Immature natural killer cell (primary cell): ENCODE results near the gene CCL24. TPM values are rescaled to one million over a fixed set of nuclear protein-coding genes. Genes with fewer than 3 reads are reported as not detected.
"Not testable (repeated sequence)": the region's sequence is repeated elsewhere in the genome, so short reads cannot be mapped to it uniquely, and the experiment has no call there.

Experiments used
- DNase-seq, 3 donors: peaks; one replicate each; pipeline ENCODE4 v3.0.0; 2022; ENCODE audit warnings: mixed read lengths in 1 of 3
- H3K27ac Mint-ChIP-seq, 6 donors: one replicate each; pipeline ENCODE4 v1.8.0; 2020; ENCODE audit warnings: mixed read lengths in 6 of 6, mild to moderate bottlenecking in 5 of 6, inconsistent platforms in 4 of 6, moderate library complexity in 3 of 6
- H3K27me3 Mint-ChIP-seq, 3 donors: one replicate each; pipeline ENCODE4 v1.8.0; 2020 to 2021; ENCODE audit warnings: low read depth in 3 of 3, mild to moderate bottlenecking in 3 of 3, mixed read lengths in 3 of 3, moderate library complexity in 3 of 3, inconsistent platforms in 1 of 3
- H3K36me3 Mint-ChIP-seq, 3 donors: one replicate each; pipeline ENCODE4 v1.8.0; 2020; ENCODE audit warnings: mixed read lengths in 3 of 3, inconsistent platforms in 2 of 3, mild to moderate bottlenecking in 2 of 3
- H3K4me1 Mint-ChIP-seq, 2 donors: one replicate each; pipeline ENCODE4 v1.8.0; 2020; ENCODE audit warnings: inconsistent platforms in 2 of 2, mild to moderate bottlenecking in 2 of 2, mixed read lengths in 2 of 2, moderate library complexity in 1 of 2
- H3K4me3 Mint-ChIP-seq, 5 donors: one replicate each; pipeline ENCODE4 v1.8.0; 2020; ENCODE audit warnings: mild to moderate bottlenecking in 5 of 5, mixed read lengths in 5 of 5, inconsistent platforms in 3 of 5, moderate library complexity in 3 of 5
- H3K9me3 Mint-ChIP-seq, 6 donors: one replicate each; pipeline ENCODE4 v1.8.0; 2020; ENCODE audit warnings: mild to moderate bottlenecking in 6 of 6, mixed read lengths in 6 of 6, inconsistent platforms in 4 of 6, moderate library complexity in 3 of 6
- polyA plus RNA-seq, 3 donors: library from polyadenylated mRNA; unstranded; fragments of 300-500 nt; fragmentation: Illumina TruSeq; gene quantifications; one replicate each; pipeline ENCODE4 v1.2.3, GENCODE V29; 2021

Gene CCL24
- polyA plus RNA-seq, 3 donors from 2014 or later, result not detected

- Mint-ChIP-seq H3K27ac (no peak overlapping the region), H3K9me3 (peaks cover under 1 to 7% (median 5%) of the 10 kb centered on the region in 6 donors), H3K4me1 (no peaks in the 10 kb centered on the region), H3K36me3 (no peaks in the 10 kb centered on the region), H3K27me3 (peaks cover 0 to 17% (median 4%) of the 10 kb centered on the region in 3 donors), H3K4me3 (no peak overlapping the region)
- DNase-seq, result no peak
Measured at GRCh38 chr7:75811894-75812678, 1.5 kb downstream of the CCL24 start.

GRCh38 chr7:75809396-75809795 lies 4.2 kb downstream of the CCL24 start:
- Mint-ChIP-seq H3K4me3 (no peak overlapping the region), H3K9me3 (peaks cover 8 to 14% (median 11%) of the 10 kb centered on the region in 6 donors), H3K27ac (no peak overlapping the region), H3K36me3 (peaks cover 0 to 6% (median 5%) of the 10 kb centered on the region in 3 donors), H3K4me1 (no peaks in the 10 kb centered on the region), H3K27me3 (peaks cover 0 to 12% (median 4%) of the 10 kb centered on the region in 3 donors)
- no peak for DNase-seq

DNA sequence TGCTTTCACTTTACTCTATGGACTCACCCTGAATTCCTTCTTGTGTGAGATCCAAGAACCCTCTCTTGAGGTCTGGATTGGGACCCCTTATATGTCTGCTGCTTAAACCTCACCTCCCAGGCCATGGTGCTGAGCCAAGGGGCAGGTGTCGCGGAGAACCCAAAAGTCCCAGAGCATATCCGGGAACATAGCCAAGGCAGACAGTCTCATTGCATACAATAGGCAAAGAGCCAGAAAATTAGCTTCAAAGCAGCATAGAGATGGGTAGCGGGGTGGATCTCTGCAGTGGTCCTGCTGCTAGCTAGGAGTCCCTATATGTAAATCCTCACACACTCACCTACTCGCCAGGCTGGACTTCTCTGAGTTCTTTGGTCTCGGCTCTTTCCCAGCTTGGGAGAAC lies 5.5 kb downstream of the CCL24 start:
- no peaks in the 10 kb centered on the region for H3K4me1 Mint-ChIP-seq
- H3K36me3 Mint-ChIP-seq, result peaks cover 0 to 6% (median 5%) of the 10 kb centered on the region in 3 donors
- H3K27ac Mint-ChIP-seq, result no peak overlapping the region
- peaks cover 0 to 8% (median 4%) of the 10 kb centered on the region in 3 donors for H3K27me3 Mint-ChIP-seq
- DNase-seq, result no peak
- H3K9me3 Mint-ChIP-seq, result peaks cover 8 to 14% (median 12%) of the 10 kb centered on the region in 6 donors
- no peak overlapping the region for H3K4me3 Mint-ChIP-seq

- Mint-ChIP-seq H3K27ac (no peak overlapping the region), H3K27me3 (peaks cover 0 to 8% (median 4%) of the 10 kb centered on the region in 3 donors), H3K9me3 (peaks cover 8 to 14% (median 12%) of the 10 kb centered on the region in 6 donors), H3K4me1 (no peaks in the 10 kb centered on the region), H3K4me3 (no peak overlapping the region), H3K36me3 (peaks cover 0 to 6% (median 5%) of the 10 kb centered on the region in 3 donors)
- no peak for DNase-seq
Measured at GRCh38 chr7:75807452-75807851, 6.2 kb downstream of the CCL24 start.

GRCh38 chr7:75806560-75807307 lies 6.9 kb downstream of the CCL24 start:
- DNase-seq, result no peak
- Mint-ChIP-seq H3K36me3 (peaks cover 0 to 6% (median 5%) of the 10 kb centered on the region in 3 donors), H3K9me3 (peaks cover 8 to 14% (median 12%) of the 10 kb centered on the region in 6 donors), H3K27me3 (peaks cover 0 to 8% (median 4%) of the 10 kb centered on the region in 3 donors), H3K27ac (no peak overlapping the region), H3K4me3 (no peak overlapping the region), H3K4me1 (no peaks in the 10 kb centered on the region)

DNA sequence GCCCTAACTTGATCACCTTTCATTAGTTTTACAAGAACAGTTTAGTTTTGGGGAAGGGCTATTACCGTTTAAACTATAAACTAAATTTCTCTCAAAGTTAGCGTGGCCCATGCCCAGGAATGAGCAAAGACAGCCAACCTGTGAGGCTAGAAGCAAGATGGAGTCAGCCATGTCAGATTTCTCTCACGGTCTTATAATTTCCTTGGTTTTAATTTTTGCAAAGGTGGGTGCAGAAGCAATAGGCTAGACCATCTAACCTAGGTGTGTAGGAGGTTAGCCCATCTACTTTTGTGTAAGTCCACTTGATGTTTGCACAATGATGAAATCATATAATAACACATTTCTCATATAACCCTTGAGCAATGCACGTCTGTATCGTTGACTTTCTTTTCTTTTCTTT lies 8.9 kb downstream of the CCL24 start:
- DNase-seq, result no peak
- Mint-ChIP-seq H3K4me1 (no peaks in the 10 kb centered on the region), H3K27ac (no peak overlapping the region), H3K4me3 (no peak overlapping the region), H3K9me3 (peaks cover 8 to 14% (median 12%) of the 10 kb centered on the region in 6 donors), H3K36me3 (peaks cover 0 to 6% (median 5%) of the 10 kb centered on the region in 3 donors), H3K27me3 (peaks cover 0 to 6% (median 2%) of the 10 kb centered on the region in 3 donors)

DNA sequence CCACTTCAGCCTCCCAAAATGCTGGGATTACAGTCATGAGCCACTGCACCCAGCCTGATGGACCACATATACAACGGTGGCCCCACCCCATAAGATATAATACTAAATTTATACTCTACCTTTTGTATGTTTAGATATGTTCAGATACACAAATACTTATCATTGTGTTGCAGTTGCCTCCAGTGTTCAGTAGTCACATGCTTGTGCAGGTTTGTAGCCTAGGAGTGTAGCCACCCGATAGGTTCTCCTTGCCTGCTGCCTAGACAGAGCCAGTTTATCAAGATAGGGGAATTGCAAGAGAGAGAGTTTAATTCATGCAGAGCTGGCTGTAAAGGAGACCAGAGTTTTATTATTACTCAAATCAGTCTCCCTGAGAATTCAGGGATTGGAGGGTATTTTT lies 9.6 kb downstream of the CCL24 start:
- DNase-seq, result no peak
- H3K27ac Mint-ChIP-seq, result no peak overlapping the region
- peaks cover 0 to 6% (median 0%) of the 10 kb centered on the region in 3 donors for H3K27me3 Mint-ChIP-seq
- H3K4me1 Mint-ChIP-seq, result no peaks in the 10 kb centered on the region
- no peak overlapping the region for H3K4me3 Mint-ChIP-seq
- H3K36me3 Mint-ChIP-seq, result peaks cover 0 to 6% (median 5%) of the 10 kb centered on the region in 3 donors
- peaks cover 8 to 14% (median 12%) of the 10 kb centered on the region in 6 donors for H3K9me3 Mint-ChIP-seq

GRCh38 chr7:75802552-75802821 lies 11.1 kb downstream of the CCL24 start:
- H3K27ac Mint-ChIP-seq, result no peak overlapping the region
- H3K36me3 Mint-ChIP-seq, result peaks cover 0 to 6% (median 5%) of the 10 kb centered on the region in 3 donors
- H3K9me3 Mint-ChIP-seq, result peaks cover 6 to 12% (median 10%) of the 10 kb centered on the region in 6 donors
- DNase-seq, result no peak
- H3K4me1 Mint-ChIP-seq, result peaks cover 0 to 3% of the 10 kb centered on the region in 2 donors
- no peak overlapping the region for H3K4me3 Mint-ChIP-seq
- H3K27me3 Mint-ChIP-seq, result peaks cover 0 to 5% (median 0%) of the 10 kb centered on the region in 3 donors

DNA sequence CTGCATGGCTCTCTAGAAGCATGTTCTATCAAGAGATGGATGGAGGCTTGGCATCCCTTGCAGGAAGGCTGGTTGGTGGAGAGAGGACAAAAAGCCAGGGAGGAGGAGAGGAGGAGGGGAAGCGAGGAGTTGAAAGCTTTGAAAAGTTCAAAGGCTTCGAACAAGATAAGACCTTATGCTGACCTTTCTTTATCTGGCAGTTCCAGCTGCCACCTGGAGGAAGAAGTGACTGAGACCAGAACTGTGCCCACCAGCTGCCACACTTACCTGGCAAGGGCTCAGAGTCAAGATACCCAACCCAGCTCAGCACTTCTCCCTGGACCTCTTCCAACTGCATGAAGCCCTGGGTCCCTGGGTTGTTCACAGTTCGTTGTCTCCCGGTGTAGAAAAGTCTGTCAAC lies 14.8 kb downstream of the CCL24 start:
- Mint-ChIP-seq H3K9me3 (peaks cover 0 to 2% (median 0%) of the 10 kb centered on the region in 6 donors), H3K27me3 (peaks cover 2% of the 10 kb centered on the region in 3 donors), H3K4me1 (peaks cover 0 to 3% of the 10 kb centered on the region in 2 donors), H3K36me3 (no peaks in the 10 kb centered on the region), H3K27ac (no peak overlapping the region), H3K4me3 (no peak overlapping the region)
- no peak for DNase-seq

- DNase-seq, result no peak
- Mint-ChIP-seq H3K36me3 (no peaks in the 10 kb centered on the region), H3K27ac (no peak overlapping the region), H3K9me3 (no peaks in the 10 kb centered on the region), H3K27me3 (peaks cover 2 to 3% (median 2%) of the 10 kb centered on the region in 3 donors), H3K4me3 (no peak overlapping the region), H3K4me1 (peaks cover 0 to 3% of the 10 kb centered on the region in 2 donors)
Measured at GRCh38 chr7:75796420-75796819, 17.2 kb downstream of the CCL24 start.

GRCh38 chr7:75795831-75796285 lies 17.7 kb downstream of the CCL24 start:
- Mint-ChIP-seq H3K27me3 (peaks cover 2 to 3% (median 2%) of the 10 kb centered on the region in 3 donors), H3K4me3 (no peak overlapping the region), H3K27ac (no peak overlapping the region), H3K4me1 (peaks cover 0 to 3% of the 10 kb centered on the region in 2 donors), H3K36me3 (no peaks in the 10 kb centered on the region), H3K9me3 (no peaks in the 10 kb centered on the region)
- DNase-seq, result no peak

GRCh38 chr7:75793676-75794075 lies 19.9 kb downstream of the CCL24 start:
- peaks cover 2 to 4% (median 3%) of the 10 kb centered on the region in 3 donors for H3K27me3 Mint-ChIP-seq
- peaks cover 0 to 3% of the 10 kb centered on the region in 2 donors for H3K4me1 Mint-ChIP-seq
- H3K36me3 Mint-ChIP-seq, result no peaks in the 10 kb centered on the region
- no peak overlapping the region for H3K27ac Mint-ChIP-seq
- no peak for DNase-seq
- no peaks in the 10 kb centered on the region for H3K9me3 Mint-ChIP-seq
- no peak overlapping the region for H3K4me3 Mint-ChIP-seq

DNA sequence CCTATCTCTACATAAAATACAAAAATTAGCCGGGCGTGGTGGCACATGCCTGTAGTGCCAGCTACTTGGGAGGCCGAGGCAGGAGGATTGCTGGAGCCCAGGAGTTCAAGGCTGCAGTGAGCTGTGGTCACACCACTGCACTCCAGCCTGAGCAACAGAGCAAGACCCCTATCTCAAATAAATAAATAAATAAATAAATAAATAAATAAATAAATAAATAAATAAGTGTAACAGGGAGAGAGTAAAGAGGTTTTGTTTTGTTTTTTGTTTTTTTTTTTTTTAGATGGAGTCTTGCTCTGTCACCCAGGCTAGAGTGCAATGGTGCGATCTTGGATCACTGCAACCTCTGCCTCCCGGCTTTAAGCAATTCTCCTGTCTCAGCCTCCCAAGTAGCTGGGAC lies 21.0 kb downstream of the CCL24 start:
- not testable (repeated sequence) for H3K4me3 Mint-ChIP-seq, H3K9me3 Mint-ChIP-seq, H3K4me1 Mint-ChIP-seq, H3K27ac Mint-ChIP-seq, H3K27me3 Mint-ChIP-seq, H3K36me3 Mint-ChIP-seq, DNase-seq

DNA sequence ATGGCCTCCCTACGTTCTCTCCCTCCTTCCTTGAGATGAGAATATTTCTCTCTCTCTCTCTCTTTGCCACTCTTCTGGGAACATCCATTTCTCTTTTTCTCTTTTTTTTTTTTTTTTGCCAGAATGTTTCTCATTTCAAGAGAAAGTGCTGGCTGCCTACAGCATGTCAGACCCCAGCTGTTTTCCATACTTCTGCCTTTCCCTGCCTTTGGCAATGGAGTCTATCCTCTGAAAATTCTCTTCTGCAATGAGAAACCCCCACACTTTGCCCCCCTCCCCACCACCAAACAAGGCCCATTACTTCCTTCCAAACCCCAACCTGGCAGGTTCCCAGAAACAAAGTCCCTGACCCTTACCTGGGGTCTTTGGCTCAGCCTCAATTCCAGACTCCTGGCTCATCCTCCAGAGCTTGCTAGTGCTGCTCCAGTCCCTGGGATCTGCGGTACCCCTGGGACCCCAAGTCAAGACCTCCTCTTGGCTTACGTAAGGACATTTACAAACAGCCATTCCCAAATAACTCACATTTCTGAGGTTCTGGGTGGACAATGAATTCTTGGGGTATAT lies 24.2 kb downstream of the CCL24 start:
- Mint-ChIP-seq H3K9me3 (no peaks in the 10 kb centered on the region), H3K36me3 (no peaks in the 10 kb centered on the region), H3K27ac (no peak overlapping the region), H3K4me3 (no peak overlapping the region), H3K4me1 (no peaks in the 10 kb centered on the region), H3K27me3 (peaks cover 0 to 2% (median 1%) of the 10 kb centered on the region in 3 donors)
- DNase-seq, result no peak
